Keratinocyte (primary cell): Measurements from ENCODE around the gene IGFBP6.

Source experiments
- EZH2 ChIP-seq: IDR thresholded peaks from one replicate; pipeline ENCODE4 v1.6.1; 2012; ENCODE audit warnings: inconsistent platforms, mild to moderate bottlenecking, low read length, moderate library complexity
- TF ChIP-seq, protein P1 (sequence below), 3 experiments: IDR thresholded peaks in 1 of 3; conservative IDR thresholded peaks in 1 of 3; optimal IDR thresholded peaks in 1 of 3; 2 replicates in 2 of 3; 3 replicates in 1 of 3; pipeline versions ENCODE3 to v1.5.1; 2011; ENCODE audit warnings: low read length in 3 of 3, mild to moderate bottlenecking in 3 of 3, moderate library complexity in 2 of 3, control low read depth in 1 of 3, inconsistent platforms in 1 of 3; ENCODE audit not compliant: insufficient read depth in 2 of 3; ENCODE audit errors: extremely low read depth in 1 of 3

DNA sequence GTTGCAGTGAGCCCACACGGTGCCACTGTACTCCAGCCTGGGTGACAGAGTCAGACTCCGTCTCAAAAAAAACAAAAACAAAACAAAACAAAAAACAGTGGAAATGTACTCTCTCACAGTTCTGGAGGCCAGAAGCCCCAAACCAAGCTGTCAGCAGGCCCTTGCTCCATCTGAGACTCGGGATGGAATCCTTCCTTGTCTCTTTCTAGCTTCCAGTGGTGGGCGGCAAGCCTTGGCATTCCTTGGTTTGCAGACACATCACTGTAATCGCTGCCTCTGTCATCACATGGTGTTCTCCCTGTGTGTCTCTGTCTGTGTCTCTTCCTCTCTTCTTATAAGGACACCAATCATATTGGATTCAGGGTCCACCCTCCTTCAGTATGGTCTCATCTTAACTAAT, 41.2 kb upstream of the IGFBP6 start:
- TF ChIP-seq, protein P1, sequence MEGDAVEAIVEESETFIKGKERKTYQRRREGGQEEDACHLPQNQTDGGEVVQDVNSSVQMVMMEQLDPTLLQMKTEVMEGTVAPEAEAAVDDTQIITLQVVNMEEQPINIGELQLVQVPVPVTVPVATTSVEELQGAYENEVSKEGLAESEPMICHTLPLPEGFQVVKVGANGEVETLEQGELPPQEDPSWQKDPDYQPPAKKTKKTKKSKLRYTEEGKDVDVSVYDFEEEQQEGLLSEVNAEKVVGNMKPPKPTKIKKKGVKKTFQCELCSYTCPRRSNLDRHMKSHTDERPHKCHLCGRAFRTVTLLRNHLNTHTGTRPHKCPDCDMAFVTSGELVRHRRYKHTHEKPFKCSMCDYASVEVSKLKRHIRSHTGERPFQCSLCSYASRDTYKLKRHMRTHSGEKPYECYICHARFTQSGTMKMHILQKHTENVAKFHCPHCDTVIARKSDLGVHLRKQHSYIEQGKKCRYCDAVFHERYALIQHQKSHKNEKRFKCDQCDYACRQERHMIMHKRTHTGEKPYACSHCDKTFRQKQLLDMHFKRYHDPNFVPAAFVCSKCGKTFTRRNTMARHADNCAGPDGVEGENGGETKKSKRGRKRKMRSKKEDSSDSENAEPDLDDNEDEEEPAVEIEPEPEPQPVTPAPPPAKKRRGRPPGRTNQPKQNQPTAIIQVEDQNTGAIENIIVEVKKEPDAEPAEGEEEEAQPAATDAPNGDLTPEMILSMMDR (optimal IDR thresholded peaks at IDR 0.05 in 1 of 3, IDR thresholded peaks at IDR 0.05 in 1 of 3, conservative IDR thresholded peaks at IDR 0.05 in 1 of 3; ENCODE audit: extremely low read depth in 1 of 3, insufficient read depth in 2 of 3, low read length in 3 of 3): no peak
- no peak for TF ChIP-seq EZH2
